T-cell (primary cell): Measurements from ENCODE around the gene F2R. TPM values are rescaled to one million over a fixed set of nuclear protein-coding genes. Genes with fewer than 3 reads are reported as not detected.
"Not testable (repeated sequence)": the region's sequence is repeated elsewhere in the genome, so short reads cannot be mapped to it uniquely, and the experiment has no call there.

Source experiments
- ATAC-seq, 4 experiments: fragments of 200-7000 bp in 3 of 4; fragments of 150-1000 bp in 1 of 4; cut with Tn5 transposase; replicated peaks in 1 of 4; 1 replicate in 3 of 4; 2 replicates in 1 of 4; pipeline ENCODE4 v1.10.0; 2021; ENCODE audit warnings: moderate library complexity in 3 of 4, mild to moderate bottlenecking in 2 of 4, moderate number of reproducible peaks in 1 of 4
- CTCF ChIA-PET, 2 donors: fragments of 300-600 bp; sonication (Branson Sonifier 250); formaldehyde crosslinking; loops; one replicate each; lab custom pipeline; 2022; ENCODE audit warnings: antibody characterized with exemption in 2 of 2; lab: Charles Lee
- POLR2A ChIA-PET, 2 donors: fragments of 300-600 bp; sonication (Branson Sonifier 250); formaldehyde crosslinking; loops; one replicate each; lab custom pipeline; 2022; ENCODE audit warnings: antibody characterized with exemption in 2 of 2; lab: Charles Lee
- DNase-seq, 35 experiments: peaks; one replicate each; pipeline versions ENCODE4 v3.0.0 to v3.0.0-alpha.2; 2013 to 2023
- H3K27ac ChIP-seq: one replicate; pipeline ENCODE4 v1.5.1; 2013; ENCODE audit warnings: low read length
- H3K27me3 ChIP-seq, 2 experiments: replicated peaks in 1 of 2; 1 replicate in 1 of 2; 2 replicates in 1 of 2; pipeline versions ENCODE4 v1.6.1 to v1.7.0; 2013; ENCODE audit warnings: low read length in 1 of 2, mixed read lengths in 1 of 2; ENCODE audit not compliant: control insufficient read depth in 2 of 2, insufficient read depth in 2 of 2; ENCODE audit errors: extremely low read depth in 1 of 2
- H3K36me3 ChIP-seq, 2 donors: 1 replicate in 1 of 2; 2 replicates in 1 of 2; pipeline versions ENCODE4 v1.6.1 to v1.7.0; 2013; ENCODE audit warnings: low read length in 1 of 2; ENCODE audit not compliant: control insufficient read depth in 2 of 2, insufficient read depth in 1 of 2; ENCODE audit errors: extremely low read depth in 1 of 2
- H3K4me1 ChIP-seq, 2 experiments: 1 replicate in 1 of 2; 2 replicates in 1 of 2; pipeline versions ENCODE4 v1.6.1 to v1.7.0; 2013; ENCODE audit warnings: low read length in 2 of 2, mixed read lengths in 1 of 2; ENCODE audit not compliant: insufficient read depth in 2 of 2, control insufficient read depth in 1 of 2; ENCODE audit errors: extremely low read depth in 1 of 2
- H3K4me3 ChIP-seq, 2 donors: 1 replicate in 1 of 2; 2 replicates in 1 of 2; pipeline versions ENCODE4 v1.5.1 to v1.7.0; 2013; ENCODE audit warnings: mild to moderate bottlenecking in 2 of 2, low read length in 1 of 2, moderate library complexity in 1 of 2; ENCODE audit not compliant: control insufficient read depth in 1 of 2; ENCODE audit errors: extremely low read depth in 1 of 2
- H3K9me3 ChIP-seq: 2 replicates; pipeline ENCODE4 v1.7.0; 2013
- H3K27ac Mint-ChIP-seq, 2 donors: one replicate each; pipeline ENCODE4 v1.8.0; 2020 to 2021; ENCODE audit warnings: mild to moderate bottlenecking in 2 of 2, mixed read lengths in 2 of 2
- H3K27me3 Mint-ChIP-seq, 2 donors: one replicate each; pipeline ENCODE4 v1.8.0; 2021 to 2022; ENCODE audit warnings: mixed read lengths in 2 of 2
- H3K36me3 Mint-ChIP-seq: one replicate; pipeline ENCODE4 v1.8.0; 2021; ENCODE audit warnings: mixed read lengths
- H3K4me1 Mint-ChIP-seq, 3 donors: one replicate each; pipeline ENCODE4 v1.8.0; 2020 to 2022; ENCODE audit warnings: mixed read lengths in 3 of 3, mild to moderate bottlenecking in 1 of 3
- H3K4me3 Mint-ChIP-seq, 3 donors: one replicate each; pipeline ENCODE4 v1.8.0; 2020 to 2022; ENCODE audit warnings: mild to moderate bottlenecking in 3 of 3, mixed read lengths in 3 of 3, moderate library complexity in 3 of 3
- H3K9me3 Mint-ChIP-seq, 3 donors: one replicate each; pipeline ENCODE4 v1.8.0; 2020 to 2022; ENCODE audit warnings: mixed read lengths in 3 of 3
- whole genome bisulfite sequencing: methylation state at CpG from one replicate; pipeline ENCODE4 v1.1.5; 2013; ENCODE audit warnings: missing lambda C conversion rate; ENCODE audit not compliant: insufficient coverage; 5-methylcytosine and 5-hydroxymethylcytosine counted together
- total RNA-seq, 35 experiments: library from RNA in 6 of 35; stranded (reverse) in 6 of 35; fragments of 120-200 nt in 1 of 35; gene quantifications; one replicate each; pipeline versions ENCODE4 v1.2.1 to v1.2.4 and lab custom pipeline; 2013 to 2026

Gene F2R
- total RNA-seq, 5 donors from 2014 or later (not counting 1 experiment from before 2014, with no cell fraction given): 4.3 to 16.3 (median 9.6) TPM

DNA sequence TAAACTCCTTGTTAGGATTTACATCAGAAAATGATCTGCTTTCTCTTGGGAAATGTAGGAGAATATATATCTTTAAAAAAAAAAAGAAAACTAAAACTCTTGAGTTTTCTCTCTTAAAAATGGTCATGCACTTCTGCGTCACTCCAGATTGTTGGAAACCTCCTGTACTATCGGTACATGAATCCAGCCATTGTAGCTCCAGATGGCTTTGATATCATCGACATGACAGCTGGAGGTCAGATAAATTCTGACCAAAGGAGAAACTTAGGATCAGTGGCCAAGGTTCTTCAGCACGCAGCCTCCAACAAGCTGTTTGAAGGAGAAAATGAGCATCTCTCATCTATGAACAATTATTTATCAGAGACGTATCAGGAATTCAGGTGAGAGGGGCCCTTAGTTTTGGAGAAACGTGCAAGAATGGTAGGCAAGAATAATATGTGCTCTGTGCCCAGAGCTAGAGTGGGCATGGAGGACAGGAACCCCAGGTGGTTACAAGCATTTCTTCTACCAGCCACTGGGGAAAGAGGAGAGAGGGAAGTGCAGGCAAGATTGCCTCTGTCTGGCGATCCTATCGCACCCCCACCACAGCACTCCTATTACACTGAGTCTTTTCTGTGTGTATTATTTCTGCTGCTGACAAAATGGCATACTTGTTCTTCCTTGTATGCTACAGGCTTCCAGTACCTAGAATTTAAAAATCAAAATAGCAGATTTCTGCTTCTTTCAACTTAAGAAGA lies 41.4 kb upstream of the F2R start:
- H3K27me3 Mint-ChIP-seq: no peaks in the 10 kb centered on the region
- H3K4me3 Mint-ChIP-seq: no peak overlapping the region
- no peaks in the 10 kb centered on the region for H3K9me3 Mint-ChIP-seq
- POLR2A ChIA-PET: no interaction called here
- Histone ChIP-seq H3K27ac (no peak overlapping the region), H3K4me1 (no peaks in the 10 kb centered on the region), H3K4me3 (no peak overlapping the region), H3K9me3 (no peaks in the 10 kb centered on the region), H3K27me3 (no peaks in the 10 kb centered on the region), H3K36me3 (peaks cover 4 to 84% of the 10 kb centered on the region in 2 donors)
- ATAC-seq: no peak
- CTCF ChIA-PET: interaction anchor here in 1 of 2 donors (1.4 kb wide), 1 partner anchor 100 kb away, joined by 6 read pairs; no protein-coding TSS in a partner anchor
- H3K4me1 Mint-ChIP-seq: no peaks in the 10 kb centered on the region
- no peak overlapping the region for H3K27ac Mint-ChIP-seq
- no peak for DNase-seq
- WGBS: 100% methylated on average over 3 of the region's 8 CpGs
- peaks cover 80% of the 10 kb centered on the region for H3K36me3 Mint-ChIP-seq

DNA sequence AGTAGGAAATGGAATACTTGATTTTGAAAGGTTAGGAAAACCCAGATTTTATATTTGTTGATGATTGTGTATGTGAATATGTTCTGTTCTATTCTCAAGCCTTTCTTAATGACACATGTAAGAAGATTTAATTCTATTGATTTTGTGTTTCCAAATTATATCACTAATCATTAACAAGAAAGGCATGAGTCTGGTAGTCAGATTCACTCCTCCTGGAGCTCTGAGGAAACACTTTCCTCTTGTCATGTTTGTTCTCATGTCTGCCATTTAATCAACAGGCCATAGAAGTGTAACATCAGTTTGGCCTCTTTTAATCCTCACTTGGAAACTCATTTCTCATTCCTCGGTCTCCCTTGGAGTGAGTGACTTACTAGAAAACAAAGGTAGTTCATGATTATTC lies 40.6 kb upstream of the F2R start:
- peaks cover 0 to 2% (median 0%) of the 10 kb centered on the region in 3 donors for H3K4me1 Mint-ChIP-seq
- CTCF ChIA-PET: no interaction called here
- no peaks in the 10 kb centered on the region for H3K27me3 Mint-ChIP-seq
- ATAC-seq (no peak), DNase-seq (no peak)
- H3K9me3 Mint-ChIP-seq: no peaks in the 10 kb centered on the region
- Histone ChIP-seq H3K27ac (no peak overlapping the region), H3K4me3 (no peak overlapping the region), H3K36me3 (peaks cover 4 to 78% of the 10 kb centered on the region in 2 donors), H3K27me3 (no peaks in the 10 kb centered on the region), H3K4me1 (no peaks in the 10 kb centered on the region), H3K9me3 (no peaks in the 10 kb centered on the region)
- no CpG with 5 or more reads among the region's 1 CpG for WGBS
- no peak overlapping the region for H3K4me3 Mint-ChIP-seq
- POLR2A ChIA-PET: no interaction called here
- no peak overlapping the region for H3K27ac Mint-ChIP-seq
- H3K36me3 Mint-ChIP-seq: peaks cover 81% of the 10 kb centered on the region

- Histone ChIP-seq H3K27ac (no peak overlapping the region), H3K27me3 (no peaks in the 10 kb centered on the region), H3K36me3 (peaks cover 0 to 59% of the 10 kb centered on the region in 2 donors), H3K4me1 (no peaks in the 10 kb centered on the region), H3K9me3 (no peaks in the 10 kb centered on the region), H3K4me3 (no peak overlapping the region)
- Mint-ChIP-seq H3K27ac (no peak overlapping the region), H3K27me3 (no peaks in the 10 kb centered on the region), H3K4me1 (peaks cover 0 to 4% (median 0%) of the 10 kb centered on the region in 3 donors), H3K4me3 (no peak overlapping the region), H3K9me3 (no peaks in the 10 kb centered on the region), H3K36me3 (peaks cover 74% of the 10 kb centered on the region)
- DNase-seq: no peak
- WGBS: no CpG with 5 or more reads among the region's 8 CpGs
- POLR2A ChIA-PET: no interaction called here
- ATAC-seq: no peak
- CTCF ChIA-PET: interaction anchor here (0.6 kb wide), 2 partner anchors 61 to 1726 kb away, joined by 3 read pairs; no protein-coding TSS in a partner anchor
These were observed 38.0 kb upstream of the F2R start for GRCh38 chr5:76677849-76678472.

- no peak overlapping the region for H3K27ac Mint-ChIP-seq
- no peaks in the 10 kb centered on the region for H3K9me3 Mint-ChIP-seq
- no peak overlapping the region for H3K4me3 Mint-ChIP-seq
- H3K27me3 Mint-ChIP-seq: no peaks in the 10 kb centered on the region
- Histone ChIP-seq H3K4me3 (no peak overlapping the region), H3K36me3 (peaks cover 4 to 56% of the 10 kb centered on the region in 2 donors), H3K27me3 (no peaks in the 10 kb centered on the region), H3K9me3 (no peaks in the 10 kb centered on the region), H3K27ac (no peak overlapping the region), H3K4me1 (no peaks in the 10 kb centered on the region)
- H3K4me1 Mint-ChIP-seq: peaks cover 0 to 4% (median 0%) of the 10 kb centered on the region in 3 donors
- ChIA-PET POLR2A (no interaction called here), CTCF (no interaction called here)
- WGBS: 100% methylated on average over 2 of the region's 3 CpGs
- DNase-seq: no peak
- no peak for ATAC-seq
- peaks cover 73% of the 10 kb centered on the region for H3K36me3 Mint-ChIP-seq
These were observed 36.7 kb upstream of the F2R start for GRCh38 chr5:76679231-76679630.

DNA sequence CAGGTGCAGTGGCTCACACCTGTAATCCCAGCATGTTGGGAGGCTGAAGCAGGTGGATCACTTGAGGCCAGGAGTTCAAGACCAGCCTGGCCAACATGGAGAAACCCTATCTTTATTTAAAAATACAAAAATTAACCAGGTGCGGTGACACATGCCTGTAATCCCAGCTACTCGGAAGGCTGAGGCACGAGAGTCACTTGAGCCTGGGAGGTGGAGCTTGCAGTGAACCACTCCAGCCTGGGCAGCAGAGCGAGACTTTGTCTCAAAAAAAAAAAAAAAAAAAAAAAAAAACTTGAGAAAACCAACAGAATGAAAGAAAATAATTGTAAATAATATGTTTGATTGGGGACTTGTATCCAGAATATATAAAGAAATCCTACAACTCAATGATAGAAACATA lies 35.1 kb upstream of the F2R start:
- WGBS: no CpG with 5 or more reads among the region's 4 CpGs
- ATAC-seq, H3K27ac Mint-ChIP-seq, H3K4me3 Mint-ChIP-seq, DNase-seq, H3K4me1 ChIP-seq, H3K27ac ChIP-seq, H3K27me3 Mint-ChIP-seq, H3K27me3 ChIP-seq, H3K9me3 ChIP-seq, H3K4me1 Mint-ChIP-seq, H3K4me3 ChIP-seq, H3K9me3 Mint-ChIP-seq: not testable (repeated sequence)
- peaks cover 73% of the 10 kb centered on the region for H3K36me3 Mint-ChIP-seq
- CTCF ChIA-PET: interaction anchor here in 1 of 2 donors (0.7 kb wide), 2 partner anchors 9 to 1254 kb away, joined by 3 to 6 read pairs; no protein-coding TSS in a partner anchor
- POLR2A ChIA-PET: interaction anchor here in 1 of 2 donors (0.7 kb wide), 1 partner anchor 28 kb away, joined by 4 read pairs; no protein-coding TSS in a partner anchor
- peaks cover 4 to 55% of the 10 kb centered on the region in 2 donors for H3K36me3 ChIP-seq

GRCh38 chr5:76681287-76681686 lies 34.6 kb upstream of the F2R start:
- CTCF ChIA-PET: no interaction called here
- Histone ChIP-seq H3K9me3 (no peaks in the 10 kb centered on the region), H3K36me3 (peaks cover 4 to 52% of the 10 kb centered on the region in 2 donors), H3K4me3 (no peak overlapping the region), H3K27me3 (no peaks in the 10 kb centered on the region), H3K27ac (no peak overlapping the region), H3K4me1 (no peaks in the 10 kb centered on the region)
- H3K36me3 Mint-ChIP-seq: peaks cover 72% of the 10 kb centered on the region
- no peaks in the 10 kb centered on the region for H3K9me3 Mint-ChIP-seq
- no peak for DNase-seq
- H3K27ac Mint-ChIP-seq: no peak overlapping the region
- no peak for ATAC-seq
- peaks cover 0 to 9% (median 0%) of the 10 kb centered on the region in 3 donors for H3K4me1 Mint-ChIP-seq
- POLR2A ChIA-PET: no interaction called here
- H3K4me3 Mint-ChIP-seq: no peak overlapping the region
- WGBS: no CpG with 5 or more reads among the region's 4 CpGs
- no peaks in the 10 kb centered on the region for H3K27me3 Mint-ChIP-seq
